K562 (cell line): ENCODE data around the gene LRRC26. TPM values are rescaled to one million over a fixed set of nuclear protein-coding genes. Genes with fewer than 3 reads are reported as not detected.
A peak's percentile ranks its signal among the peaks of the same experiment; 100 is the strongest.

ENCODE experiments used
- ATAC-seq: fragments of 200-7000 bp; cut with Tn5 transposase; 3 replicates; pipeline ENCODE4 v1.9.1; 2020; ENCODE audit warnings: moderate library complexity
- BruUV-seq: library from RNA; stranded (reverse); fragments of 400-500 nt; replicated peaks from 2 replicates; lab custom pipeline; 2021; lab: Mats Ljungman, UMichigan
- CTCF ChIA-PET: fragments of 300-600 bp; formaldehyde crosslinking; extraction: SDS; loops from one replicate; lab custom pipeline; 2021; ENCODE audit warnings: low intra/inter-chr PET ratio; lab: Yijun Ruan, JAX
- POLR2A ChIA-PET: fragments of 300-600, 350-650 bp; sonication (Branson Sonifier 250); formaldehyde crosslinking; extraction: SDS; loops from one replicate; lab custom pipeline; 2021; ENCODE audit warnings: antibody characterized with exemption, inconsistent platforms; lab: Yijun Ruan, JAX
- DNase-seq, 4 experiments: peaks; one replicate each; pipeline versions ENCODE4 v3.0.0 to v3.0.0-alpha.2; 2011 to 2018; ENCODE audit warnings: low spot score in 3 of 4, mixed read lengths in 3 of 4; ENCODE audit errors: extremely low read depth in 1 of 4
- FAIRE-seq: peaks from 2 replicates; lab custom pipeline; 2011; peaks lifted over from hg19 to GRCh38; lab: Jason Lieb, UNC
- H2AFZ ChIP-seq: 2 replicates; pipeline ENCODE4 v1.6.0; 2011; ENCODE audit warnings: low read depth, low read length, control low read depth, inconsistent platforms
- H3K27ac ChIP-seq: fragments of 200-600 bp; 3 replicates; pipeline ENCODE4 v1.8.0; 2011; ENCODE audit warnings: low read depth, mild to moderate bottlenecking, control low read depth, inconsistent platforms, low read length, moderate library complexity, mixed read lengths; ENCODE audit errors: extremely low read depth
- H3K27me3 ChIP-seq, 2 experiments: fragments of 300-600 bp in 1 of 2; 2 replicates in 1 of 2; 3 replicates in 1 of 2; pipeline versions ENCODE4 v1.6.0 to v1.8.0; 2011; ENCODE audit warnings: inconsistent platforms in 2 of 2, low read length in 2 of 2, mild to moderate bottlenecking in 1 of 2, mixed read lengths in 1 of 2, moderate library complexity in 1 of 2; ENCODE audit not compliant: control insufficient read depth in 2 of 2, insufficient read depth in 2 of 2
- H3K36me3 ChIP-seq: fragments of 300-600 bp; 3 replicates; pipeline ENCODE4 v1.8.0; 2011; ENCODE audit warnings: mild to moderate bottlenecking, low read length, inconsistent platforms; ENCODE audit not compliant: control insufficient read depth, insufficient read depth
- H3K4me1 ChIP-seq, 2 experiments: fragments of 200-600 bp in 1 of 2; replicated peaks in 1 of 2; 2 replicates in 1 of 2; 3 replicates in 1 of 2; pipeline versions ENCODE4 v1.5.1 to v1.8.0; 2011; ENCODE audit warnings: inconsistent platforms in 2 of 2, low read length in 2 of 2, mild to moderate bottlenecking in 1 of 2, mixed read lengths in 1 of 2, moderate library complexity in 1 of 2; ENCODE audit not compliant: control insufficient read depth in 2 of 2, insufficient read depth in 2 of 2
- H3K4me2 ChIP-seq: 2 replicates; pipeline ENCODE4 v1.6.1; 2011; ENCODE audit warnings: low read length, control low read depth, inconsistent platforms, mixed read lengths; ENCODE audit not compliant: insufficient read depth
- H3K4me3 ChIP-seq: fragments of 200-600 bp; sonication (generic), shearing (Covaris generic); 2 replicates; pipeline ENCODE4 v1.5.1; 2016; ENCODE audit warnings: control low read depth, inconsistent platforms
- H3K79me2 ChIP-seq: fragments of 200-600 bp; 3 replicates; pipeline ENCODE4 v1.8.0; 2011; ENCODE audit warnings: low read length, inconsistent platforms; ENCODE audit not compliant: control insufficient read depth, insufficient read depth
- H3K9ac ChIP-seq, 2 experiments: 2 replicates each; pipeline versions ENCODE4 v1.6.0 to v1.6.1; 2011; ENCODE audit warnings: low read depth in 2 of 2, low read length in 2 of 2, control low read depth in 1 of 2, inconsistent platforms in 1 of 2, mild to moderate bottlenecking in 1 of 2, mixed read lengths in 1 of 2; ENCODE audit not compliant: insufficient read depth in 1 of 2
- H3K9me1 ChIP-seq: one replicate; pipeline ENCODE4 v1.6.0; 2011; ENCODE audit warnings: inconsistent platforms, mild to moderate bottlenecking, low read length, moderate library complexity; ENCODE audit not compliant: control insufficient read depth, insufficient read depth
- H3K9me3 ChIP-seq: replicated peaks from 2 replicates; pipeline ENCODE4 v1.5.1; 2011; ENCODE audit warnings: low read depth, low read length, inconsistent platforms; ENCODE audit not compliant: control insufficient read depth, insufficient read depth
- H4K20me1 ChIP-seq: replicated peaks from 2 replicates; pipeline ENCODE4 v1.6.1; 2011; ENCODE audit warnings: low read length, inconsistent platforms, mixed read lengths; ENCODE audit not compliant: control insufficient read depth, insufficient read depth
- GABPB1 ChIP-seq: sonication (generic); formaldehyde crosslinking; IDR thresholded peaks from 2 replicates; pipeline ENCODE4 v1.8.0; 2022; ENCODE audit warnings: mild to moderate bottlenecking, missing genetic modification reagents
- MAZ ChIP-seq, 2 experiments: fragments of 450-650 bp in 1 of 2; sonication (generic) in 1 of 2; formaldehyde crosslinking; IDR thresholded peaks in 1 of 2; conservative IDR thresholded peaks in 1 of 2; 2 replicates each; pipeline versions ENCODE4 v1.4.0 to v1.5.0; 2020; ENCODE audit warnings: mild to moderate bottlenecking in 1 of 2, missing genetic modification reagents in 1 of 2
- PBX2 ChIP-seq, 2 experiments: IDR thresholded peaks in 1 of 2; conservative IDR thresholded peaks in 1 of 2; 2 replicates each; pipeline ENCODE4 v1.6.1; 2016; ENCODE audit warnings: low read depth in 2 of 2, mild to moderate bottlenecking in 1 of 2, missing compliant biosample characterization in 1 of 2, missing genetic modification characterization in 1 of 2, moderate library complexity in 1 of 2
- SMARCB1 ChIP-seq: IDR thresholded peaks from 2 replicates; pipeline ENCODE4 v1.6.1; 2011; ENCODE audit warnings: improper control_type of control experiment, low read depth; ENCODE audit not compliant: insufficient read length
- TEAD1 ChIP-seq, 2 experiments: fragments of 450-650 bp in 1 of 2; sonication (generic) in 1 of 2; formaldehyde crosslinking; IDR thresholded peaks; 2 replicates each; pipeline versions ENCODE4 v1.4.0 to v1.8.0; 2020 to 2022; ENCODE audit warnings: mild to moderate bottlenecking in 2 of 2, missing genetic modification reagents in 1 of 2
- XRCC3 ChIP-seq: fragments of 450-650 bp; IDR thresholded peaks from 2 replicates; pipeline ENCODE4 v1.6.1; 2017; ENCODE audit warnings: mild to moderate bottlenecking, moderate library complexity
- ZBTB1 ChIP-seq: sonication (generic); formaldehyde crosslinking; IDR thresholded peaks from 2 replicates; pipeline ENCODE4 v1.8.1; 2023; ENCODE audit warnings: missing genetic modification reagents, low read depth, mild to moderate bottlenecking, borderline replicate concordance
- ZBTB49 ChIP-seq: sonication (generic); formaldehyde crosslinking; IDR thresholded peaks from 2 replicates; pipeline ENCODE4 v1.8.0; 2022; ENCODE audit warnings: missing genetic modification reagents, mild to moderate bottlenecking, borderline replicate concordance
- ZKSCAN8 ChIP-seq: fragments of 200-800 bp; sonication (Bioruptor generic); IDR thresholded peaks from 2 replicates; pipeline ENCODE4 v1.6.1; 2016; ENCODE audit warnings: missing genetic modification characterization, missing compliant biosample characterization
- ZNF217 ChIP-seq: sonication (generic); formaldehyde crosslinking; IDR thresholded peaks from 2 replicates; pipeline ENCODE4 v1.8.0; 2022; ENCODE audit warnings: mild to moderate bottlenecking, missing genetic modification reagents
- ZNF263 ChIP-seq: sonication (generic); formaldehyde crosslinking; IDR thresholded peaks from 2 replicates; pipeline ENCODE4 v1.8.0; 2022; ENCODE audit warnings: mild to moderate bottlenecking, missing genetic modification reagents, borderline replicate concordance
- WGBS: fragments of 100-300 bp; shearing (Covaris generic); methylation state at CpG from one replicate; pipeline ENCODE4 v1.1.6; 2016; ENCODE audit warnings: low coverage, mixed read lengths; ENCODE audit not compliant: insufficient coverage; ENCODE audit errors: missing lambda C conversion rate; 5-methylcytosine and 5-hydroxymethylcytosine counted together
- in situ Hi-C: fragments of 300-500 bp; cut with MboI; formaldehyde crosslinking; loops from 4 replicates; pipeline ENCODE4 v1.15.0; 2018; ENCODE audit warnings: inconsistent platforms, mixed read lengths
- intact Hi-C: fragments of 100-400 bp; cut with micrococcal nuclease; formaldehyde crosslinking; loops from 2 replicates; pipeline ENCODE4 v1.14.2; 2022
- polyA plus RNA-seq, 8 experiments: library from polyadenylated mRNA; depleted of rRNA in 4 of 8; stranded (reverse) in 5 of 8; unstranded in 3 of 8; fragments of >200 nt; fragmentation: Nextera tagmentation in 2 of 8; fragmentation: Illumina TruSeq in 1 of 8; extraction: Ambion mirVana in 2 of 8; extraction: Trizol in 1 of 8; gene quantifications; 2 replicates each; pipeline versions ENCODE4 v1.2.1 to v1.2.3, GENCODE V29; 2011 to 2014; ENCODE audit warnings: inconsistent platforms in 1 of 8, missing spikeins in 1 of 8
- total RNA-seq, 7 experiments: library from RNA; depleted of rRNA in 6 of 7; stranded (reverse); fragments of >200 nt in 6 of 7; fragmentation: Illumina TruSeq in 2 of 7; extraction: Trizol in 2 of 7; gene quantifications; 2 replicates each; pipeline versions ENCODE4 v1.2.1 to v1.2.3, GENCODE V29; 2011 to 2021; ENCODE audit warnings: low replicate concordance in 1 of 7

The LRRC26 gene
- total and polyA plus RNA-seq, 9 of the 15 experiments (the other 6 are each of a cell fraction or from before 2014, with no cell fraction given), result not detected

DNA sequence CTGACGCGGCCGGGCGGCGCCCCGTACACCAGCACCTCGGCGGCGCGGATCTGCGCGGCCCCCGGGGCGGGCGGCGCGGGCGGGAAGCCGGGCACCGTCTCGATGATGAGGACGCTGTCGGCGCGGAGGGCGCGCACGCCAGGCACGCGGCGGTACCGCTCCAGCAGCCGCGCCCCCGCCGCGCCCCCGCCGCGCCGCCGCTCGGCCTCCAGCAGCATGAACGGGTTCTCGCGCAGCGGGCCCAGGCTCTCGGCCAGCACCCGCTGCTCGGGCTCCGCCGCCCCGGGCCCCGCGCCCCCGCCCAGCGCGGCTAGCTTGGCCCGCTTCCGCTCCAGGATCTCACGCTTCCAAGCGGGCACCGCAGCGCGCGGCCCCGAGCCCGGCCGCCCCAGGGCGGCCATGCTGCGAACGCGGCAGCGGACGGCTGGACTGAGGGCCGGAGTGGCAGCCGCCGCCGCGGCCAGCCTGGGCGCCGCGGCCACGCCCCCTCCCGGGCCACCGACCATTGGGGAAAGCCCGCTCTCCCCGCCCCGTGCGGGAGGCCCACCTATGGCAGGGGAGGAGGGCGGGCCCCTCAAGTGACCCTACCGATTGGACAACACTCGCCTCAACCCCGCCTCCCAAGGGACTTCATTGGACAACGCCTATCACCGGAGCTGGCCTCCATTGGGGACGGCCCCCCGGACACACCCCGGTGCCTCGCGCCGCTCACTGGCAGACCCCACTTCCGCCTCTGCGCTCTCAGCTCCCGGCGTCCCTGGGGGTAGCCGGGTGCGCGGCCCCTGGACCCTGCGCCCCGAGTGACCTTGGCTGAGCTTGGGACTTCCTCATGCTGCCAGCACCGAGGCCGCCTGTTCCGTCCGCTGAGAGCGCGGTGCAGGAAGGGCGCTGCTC is 30.7 kb upstream of the LRRC26 start, which contains the start of gene TPRN (continued):
- TF ChIP-seq XRCC3 (no peak), GABPB1 (CRISPR knock-in tag) (peak; percentile 84), PBX2 (CRISPR knock-in tag; IDR thresholded peaks at IDR 0.05; ENCODE audit: low read depth) (no peak), PBX2 (tag; conservative IDR thresholded peaks at IDR 0.05; ENCODE audit: low read depth) (no peak)

- peak in 1 of 4 experiments; percentile 7 for DNase-seq
- CTCF ChIA-PET, result no interaction called here
- peak overlapping the region; percentile 44 for H3K4me2 ChIP-seq
- no peak overlapping the region; the same call in 2 of the 3 replicates for H3K27ac ChIP-seq
- no peak for ATAC-seq
- TSS peak; percentile 10 for BruUV-seq
- no peak overlapping the region for H2AFZ ChIP-seq
- peaks cover 72% of the 10 kb centered on the region for H3K79me2 ChIP-seq
- no peak for FAIRE-seq
- H3K4me1 ChIP-seq, result peaks cover 30 to 86% of the 10 kb centered on the region in 2 experiments
- peak overlapping the region; percentile 37 for H3K4me3 ChIP-seq
- POLR2A ChIA-PET, result interaction anchor here (0.6 to 3.2 kb wide), 4 partner anchors 10 to 49 kb away, joined by 3 to 26 read pairs (median 4); partner anchors contain the start of genes ANAPC2 and SSNA1
- intact Hi-C loops, result loop anchor here (2.0 kb wide), 1 partner anchor 19 kb away; no protein-coding TSS in a partner anchor
- no peaks in the 10 kb centered on the region for H3K27me3 ChIP-seq
- H3K36me3 ChIP-seq, result peaks cover 16% of the 10 kb centered on the region; the same call in 2 of the 3 replicates
- H3K9me3 ChIP-seq, result no peaks in the 10 kb centered on the region
- H4K20me1 ChIP-seq, result peaks cover 5% of the 10 kb centered on the region
- H3K9ac ChIP-seq, result peak overlapping the region in 1 of 2 experiments; percentile 89; a peak in 3 of 4 replicates
- H3K9me1 ChIP-seq, result peaks cover 3% of the 10 kb centered on the region
- WGBS, result 31% methylated on average over 33 of the region's 51 CpGs
- in situ Hi-C loops, result no loop called here
- TF ChIP-seq ZNF217 (CRISPR knock-in tag) (no peak), TEAD1 (CRISPR knock-in tag; IDR thresholded peaks at IDR 0.05) (no peak), ZBTB49 (CRISPR knock-in tag) (no peak), MAZ (CRISPR knock-in tag; conservative IDR thresholded peaks at IDR 0.05 in 1 of 2, IDR thresholded peaks at IDR 0.05 in 1 of 2) (0 out of 4 replicates have a peak, but pooled peaks of 1 of the 2 experiments have one; percentile 17), SMARCB1 (no peak), ZBTB1 (CRISPR knock-in tag) (no peak), ZKSCAN8 (CRISPR knock-in tag) (no peak), ZNF263 (CRISPR knock-in tag) (peak; percentile 84)
Observed at GRCh38 chr9:137199411-137200121, 29.7 kb upstream of the LRRC26 start.
